Spleen (tissue), 11 donors: ENCODE data around the gene NHEJ1. TPM values are rescaled to one million over a fixed set of nuclear protein-coding genes. Genes with fewer than 3 reads are reported as not detected.

ENCODE experiments used
- DNase-seq: peaks from one replicate; pipeline ENCODE4 v3.0.0-alpha.2; 2020
- H3K27ac ChIP-seq, 8 donors: fragments of 200-600 bp; sonication (generic) in 7 of 8; 1 replicate in 4 of 8; 2 replicates in 4 of 8; pipeline versions ENCODE4 v1.5.0 to v1.8.0; 2016 to 2021; ENCODE audit warnings: inconsistent platforms in 4 of 8, mild to moderate bottlenecking in 4 of 8, moderate library complexity in 1 of 8
- H3K27me3 ChIP-seq, 7 donors: fragments of 200-600 bp; sonication (generic) in 6 of 7; replicated peaks in 1 of 7; 1 replicate in 4 of 7; 2 replicates in 3 of 7; pipeline versions ENCODE4 v1.5.0 to v1.8.0; 2016 to 2021; ENCODE audit warnings: inconsistent platforms in 3 of 7, mild to moderate bottlenecking in 1 of 7
- H3K36me3 ChIP-seq, 6 donors: fragments of 200-600 bp; sonication (generic) in 5 of 6; 1 replicate in 4 of 6; 2 replicates in 2 of 6; pipeline versions ENCODE4 v1.5.0 to v1.8.0; 2016 to 2021; ENCODE audit warnings: inconsistent platforms in 2 of 6
- H3K4me1 ChIP-seq, 6 donors: fragments of 200-600 bp; sonication (generic) in 5 of 6; 1 replicate in 3 of 6; 2 replicates in 3 of 6; pipeline versions ENCODE4 v1.5.0 to v1.8.0; 2016 to 2021; ENCODE audit warnings: inconsistent platforms in 3 of 6
- H3K4me3 ChIP-seq, 8 donors: fragments of 200-600 bp; sonication (generic) in 7 of 8; 1 replicate in 4 of 8; 2 replicates in 4 of 8; pipeline versions ENCODE4 v1.5.0 to v1.8.0; 2016 to 2021; ENCODE audit warnings: inconsistent platforms in 4 of 8, mild to moderate bottlenecking in 4 of 8, moderate library complexity in 2 of 8
- H3K9me3 ChIP-seq, 8 donors: fragments of 200-600 bp; sonication (generic) in 7 of 8; 1 replicate in 4 of 8; 2 replicates in 4 of 8; pipeline versions ENCODE4 v1.5.0 to v1.8.0; 2016 to 2021; ENCODE audit warnings: inconsistent platforms in 4 of 8
- POLR2A ChIP-seq, 3 donors: fragments of 450-650 bp; IDR thresholded peaks; one replicate each; pipeline ENCODE4 v1.5.1; 2017; ENCODE audit warnings: antibody characterized with exemption in 3 of 3, mild to moderate bottlenecking in 1 of 3
- POLR2AphosphoS5 ChIP-seq, 3 donors: sonication (generic); formaldehyde crosslinking; IDR thresholded peaks; one replicate each; pipeline ENCODE4 v1.5.1; 2017; ENCODE audit warnings: antibody characterized with exemption in 3 of 3
- WGBS, 5 donors: extraction: QIAGEN DNeasy Blood & Tissue Kit in 3 of 5; methylation state at CpG; one replicate each; pipeline versions ENCODE4 v1.1.5 to v1.1.7; 2013 to 2018; 5-methylcytosine and 5-hydroxymethylcytosine counted together
- intact Hi-C: fragments of 100-400 bp; cut with DNase I; formaldehyde crosslinking; loops from one replicate; pipeline ENCODE4 v1.15.0; 2023; ENCODE audit warnings: low total_unique reads
- polyA plus RNA-seq, 3 donors: library from polyadenylated mRNA; stranded (reverse); fragments of 200-250 nt; gene quantifications; one replicate each; pipeline ENCODE4 v1.2.1, GENCODE V29; 2013
- total RNA-seq, 7 donors: library from RNA; depleted of rRNA in 3 of 7; stranded (reverse); fragments of >200 nt in 3 of 7; fragmentation: NEBNext Ultra II Directional in 4 of 7; extraction: Animal tissue kit (Norgen Biotek cat#: 25700) in 4 of 7; gene quantifications; one replicate each; pipeline versions ENCODE4 v1.1.0 to v1.2.1, GENCODE V29; 2016 to 2021
- TF ChIP-seq, protein P1 (sequence below), 11 experiments: fragments of 200-600 bp in 7 of 11; fragments of 450-650 bp in 4 of 11; sonication (generic) in 4 of 11; IDR thresholded peaks in 8 of 11; conservative IDR thresholded peaks in 3 of 11; 1 replicate in 7 of 11; 2 replicates in 4 of 11; pipeline versions ENCODE4 v1.4.0 to v1.8.0; 2016 to 2021; ENCODE audit warnings: antibody characterized with exemption in 11 of 11, inconsistent platforms in 4 of 11, mild to moderate bottlenecking in 1 of 11
- donor health status: healthy with polysubstance abuse.
- donor health status: DM: no; HTN: no; CAD: no; lungs with moderate emphysema.
- donor health status: DM: no; HTN: no; CAD: no.
- donor health status: Bipolar disorder and iron deficiency.
- donor health status: healthy.
- donor health status: DM: no; HTN: no; CAD: no.
- donor health status: DM: yes; HTN: yes; CAD: no.

NHEJ1 gene
- total and polyA plus RNA-seq, 10 donors = 5.5 to 25.9 (median 14.0) TPM

DNA sequence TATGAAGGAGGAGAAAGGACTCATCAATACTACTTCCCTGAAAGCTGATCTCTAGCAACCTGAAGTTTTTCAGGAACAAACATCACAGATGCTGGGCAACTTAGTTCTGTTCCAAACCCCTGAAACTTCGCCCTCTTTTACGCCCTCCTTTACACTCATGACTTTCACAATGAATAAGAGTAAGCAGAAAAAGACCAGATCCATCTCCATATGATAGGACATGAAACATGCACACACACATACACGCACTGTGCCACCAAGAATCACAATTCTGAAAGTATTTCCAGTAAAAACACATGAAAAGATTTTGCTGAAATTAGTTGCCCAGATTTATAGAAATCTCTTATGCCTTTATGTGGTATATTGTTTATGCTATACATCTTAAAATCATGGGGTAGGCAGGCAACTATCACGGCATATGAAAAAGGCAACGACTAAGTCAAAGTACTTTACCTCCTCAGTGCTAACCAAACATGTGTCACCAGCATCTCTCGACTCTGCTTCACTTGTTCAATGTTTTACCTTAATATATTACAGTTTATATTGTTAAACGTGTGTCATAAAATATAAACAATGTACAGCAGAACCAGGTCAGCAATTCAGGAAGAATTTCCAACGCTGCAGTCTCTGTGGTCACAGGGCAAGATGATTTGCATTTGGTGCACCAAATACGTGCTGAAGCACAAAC lies 47.8 kb downstream of the NHEJ1 start:
- H3K4me1 ChIP-seq = peaks cover 0 to 23% (median 9%) of the 10 kb centered on the region in 6 donors
- H3K36me3 ChIP-seq = peaks cover 0 to 16% (median 0%) of the 10 kb centered on the region in 6 donors
- TF ChIP-seq POLR2AphosphoS5 (IDR thresholded peaks at IDR 0.05) (no peak), POLR2A (IDR thresholded peaks at IDR 0.05) (no peak)
- TF ChIP-seq, protein P1, sequence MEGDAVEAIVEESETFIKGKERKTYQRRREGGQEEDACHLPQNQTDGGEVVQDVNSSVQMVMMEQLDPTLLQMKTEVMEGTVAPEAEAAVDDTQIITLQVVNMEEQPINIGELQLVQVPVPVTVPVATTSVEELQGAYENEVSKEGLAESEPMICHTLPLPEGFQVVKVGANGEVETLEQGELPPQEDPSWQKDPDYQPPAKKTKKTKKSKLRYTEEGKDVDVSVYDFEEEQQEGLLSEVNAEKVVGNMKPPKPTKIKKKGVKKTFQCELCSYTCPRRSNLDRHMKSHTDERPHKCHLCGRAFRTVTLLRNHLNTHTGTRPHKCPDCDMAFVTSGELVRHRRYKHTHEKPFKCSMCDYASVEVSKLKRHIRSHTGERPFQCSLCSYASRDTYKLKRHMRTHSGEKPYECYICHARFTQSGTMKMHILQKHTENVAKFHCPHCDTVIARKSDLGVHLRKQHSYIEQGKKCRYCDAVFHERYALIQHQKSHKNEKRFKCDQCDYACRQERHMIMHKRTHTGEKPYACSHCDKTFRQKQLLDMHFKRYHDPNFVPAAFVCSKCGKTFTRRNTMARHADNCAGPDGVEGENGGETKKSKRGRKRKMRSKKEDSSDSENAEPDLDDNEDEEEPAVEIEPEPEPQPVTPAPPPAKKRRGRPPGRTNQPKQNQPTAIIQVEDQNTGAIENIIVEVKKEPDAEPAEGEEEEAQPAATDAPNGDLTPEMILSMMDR (IDR thresholded peaks at IDR 0.05 in 8 of 11, conservative IDR thresholded peaks at IDR 0.05 in 3 of 11) = no peak
- no peak overlapping the region for H3K4me3 ChIP-seq
- WGBS, 5 donors = 71 to 83% (median 74%) methylated on average over 9 of the region's 9 CpGs
- no peak for DNase-seq
- H3K27ac ChIP-seq = no peak overlapping the region
- H3K27me3 ChIP-seq = no peaks in the 10 kb centered on the region
- no peaks in the 10 kb centered on the region for H3K9me3 ChIP-seq
- intact Hi-C loops = loop anchor here (10.0 kb wide), 1 partner anchor 58 kb away; no protein-coding TSS in a partner anchor

- TF ChIP-seq, protein P1 (IDR thresholded peaks at IDR 0.05 in 8 of 11, conservative IDR thresholded peaks at IDR 0.05 in 3 of 11) = no peak
- no peak for TF ChIP-seq POLR2AphosphoS5 (IDR thresholded peaks at IDR 0.05)
- TF ChIP-seq POLR2A (IDR thresholded peaks at IDR 0.05) = no peak
Measured at GRCh38 chr2:219112062-219112406, 48.6 kb downstream of the NHEJ1 start.

GRCh38 chr2:219111375-219112061 lies 49.1 kb downstream of the NHEJ1 start:
- Histone ChIP-seq H3K4me1 (peaks cover 0 to 30% (median 15%) of the 10 kb centered on the region in 6 donors), H3K36me3 (peaks cover 0 to 6% (median 0%) of the 10 kb centered on the region in 6 donors), H3K4me3 (no peak overlapping the region), H3K27me3 (no peaks in the 10 kb centered on the region), H3K27ac (no peak overlapping the region), H3K9me3 (no peaks in the 10 kb centered on the region)
- DNase-seq = no peak
- intact Hi-C loops = loop anchor here (10.0 kb wide), 1 partner anchor 57 kb away; no protein-coding TSS in a partner anchor
- 95 to 98% (median 97%) methylated on average over 5 of the region's 5 CpGs for WGBS, 5 donors
- TF ChIP-seq POLR2A (IDR thresholded peaks at IDR 0.05) (no peak), POLR2AphosphoS5 (IDR thresholded peaks at IDR 0.05) (no peak)
- TF ChIP-seq, protein P1 (IDR thresholded peaks at IDR 0.05 in 8 of 11, conservative IDR thresholded peaks at IDR 0.05 in 3 of 11) = no peak

More at GRCh38 chr2:219112062-219112406, 48.6 kb downstream of the NHEJ1 start:
- peaks cover 0 to 30% (median 15%) of the 10 kb centered on the region in 6 donors for H3K4me1 ChIP-seq
- H3K27ac ChIP-seq = no peak overlapping the region
- H3K36me3 ChIP-seq = peaks cover 0 to 9% (median 0%) of the 10 kb centered on the region in 6 donors
- H3K27me3 ChIP-seq = no peaks in the 10 kb centered on the region
- no peak overlapping the region for H3K4me3 ChIP-seq
- intact Hi-C loops = loop anchor here (10.0 kb wide), 1 partner anchor 57 kb away; no protein-coding TSS in a partner anchor
- WGBS, 5 donors = 96 to 97% (median 96%) methylated on average over 2 of the region's 2 CpGs
- DNase-seq = no peak
- no peaks in the 10 kb centered on the region for H3K9me3 ChIP-seq

GRCh38 chr2:219109471-219109870 lies 51.1 kb downstream of the NHEJ1 start:
- Histone ChIP-seq H3K27ac (no peak overlapping the region), H3K4me3 (no peak overlapping the region), H3K4me1 (peaks cover 0 to 37% (median 15%) of the 10 kb centered on the region in 6 donors), H3K36me3 (peaks cover 0 to 6% (median 0%) of the 10 kb centered on the region in 6 donors), H3K9me3 (no peaks in the 10 kb centered on the region), H3K27me3 (no peaks in the 10 kb centered on the region)
- DNase-seq = no peak
- TF ChIP-seq, protein P1 (IDR thresholded peaks at IDR 0.05 in 8 of 11, conservative IDR thresholded peaks at IDR 0.05 in 3 of 11) = no peak
- intact Hi-C loops = no loop called here
- WGBS, 5 donors = 45 to 61% (median 49%) methylated on average over 3 of the region's 3 CpGs
